Neural cell (in vitro differentiated cells): ENCODE measurements around the gene OR6Y1. TPM values are rescaled to one million over a fixed set of nuclear protein-coding genes. Genes with fewer than 3 reads are reported as not detected.

Experiments used
- H2AFZ ChIP-seq: fragments of 200-600, 300-800 bp; sonication (generic), shearing (Covaris generic); 2 replicates; pipeline ENCODE4 v1.6.0; 2014; ENCODE audit warnings: low read depth, mild to moderate bottlenecking, antibody characterized with exemption, low read length, moderate library complexity
- H3F3A ChIP-seq: fragments of 200-600 bp; shearing (Covaris generic); 2 replicates; pipeline ENCODE4 v1.6.1; 2016; ENCODE audit warnings: mild to moderate bottlenecking, moderate library complexity, mixed read lengths, antibody characterized with exemption, low read length; ENCODE audit not compliant: insufficient read depth, poor library complexity, severe bottlenecking
- H3K27ac ChIP-seq: fragments of 200-600, 300-800 bp; sonication (generic), shearing (Covaris generic); 2 replicates; pipeline ENCODE4 v1.5.1; 2014; ENCODE audit warnings: mild to moderate bottlenecking, low read length, moderate library complexity
- H3K27me3 ChIP-seq: fragments of 300-800, 200-600 bp; sonication (generic), shearing (Covaris generic); 2 replicates; pipeline ENCODE4 v1.6.0; 2014; ENCODE audit warnings: mild to moderate bottlenecking, low read depth, low read length, moderate library complexity; ENCODE audit not compliant: insufficient read depth
- H3K36me3 ChIP-seq: fragments of 300-800, 200-600 bp; sonication (generic), shearing (Covaris generic); 2 replicates; pipeline ENCODE4 v1.5.1; 2014; ENCODE audit warnings: mild to moderate bottlenecking, antibody characterized with exemption, low read length, moderate library complexity; ENCODE audit not compliant: insufficient read depth
- H3K4me2 ChIP-seq: fragments of 300-800, 200-600 bp; sonication (generic), shearing (Covaris generic); 2 replicates; pipeline ENCODE4 v1.6.0; 2014; ENCODE audit warnings: mild to moderate bottlenecking, low read length
- H3K4me3 ChIP-seq: fragments of 300-800, 200-600 bp; sonication (generic), shearing (Covaris generic); 2 replicates; pipeline ENCODE4 v1.5.1; 2014; ENCODE audit warnings: mild to moderate bottlenecking, low read length, moderate library complexity
- H3K79me2 ChIP-seq: fragments of 200-600 bp; shearing (Covaris generic); replicated peaks from 2 replicates; pipeline ENCODE4 v1.6.0; 2014; ENCODE audit warnings: mild to moderate bottlenecking, low read length, moderate library complexity; ENCODE audit not compliant: insufficient read depth
- H3K9ac ChIP-seq: fragments of 300-800, 200-600 bp; sonication (generic), shearing (Covaris generic); 2 replicates; pipeline ENCODE4 v1.6.1; 2016; ENCODE audit warnings: mild to moderate bottlenecking, low read length, mixed read lengths
- H3K9me2 ChIP-seq: fragments of 200-600 bp; shearing (Covaris generic); 2 replicates; pipeline ENCODE4 v1.6.1; 2016; ENCODE audit warnings: mild to moderate bottlenecking, low read length, mixed read lengths; ENCODE audit not compliant: insufficient read depth
- H3K9me3 ChIP-seq: fragments of 200-600, 300-800 bp; sonication (generic), shearing (Covaris generic); 2 replicates; pipeline ENCODE4 v1.6.1; 2016; ENCODE audit warnings: mild to moderate bottlenecking, mixed run types, low read length, moderate library complexity, mixed read lengths
- H4K20me1 ChIP-seq: fragments of 200-600 bp; shearing (Covaris generic); 2 replicates; pipeline ENCODE4 v1.6.1; 2016; ENCODE audit warnings: mild to moderate bottlenecking, mixed run types; ENCODE audit not compliant: insufficient read depth
- EP300 ChIP-seq: fragments of 450-650 bp; conservative IDR thresholded peaks from 2 replicates; pipeline ENCODE4 v1.6.1; 2014; ENCODE audit warnings: antibody characterized with exemption, mild to moderate bottlenecking, moderate library complexity; ENCODE audit not compliant: poor library complexity, severe bottlenecking
- EZH2 ChIP-seq: fragments of 200-600, 300-800 bp; shearing (Covaris generic), sonication (generic); IDR thresholded peaks from 2 replicates; pipeline ENCODE4 v1.6.1; 2014; ENCODE audit warnings: antibody characterized with exemption, low read length, borderline replicate concordance, mild to moderate bottlenecking; ENCODE audit not compliant: insufficient read depth, poor library complexity, severe bottlenecking
- MXI1 ChIP-seq: fragments of 450-650 bp; conservative IDR thresholded peaks from 2 replicates; pipeline ENCODE4 v1.6.1; 2014; ENCODE audit warnings: antibody characterized with exemption, mild to moderate bottlenecking; ENCODE audit not compliant: poor library complexity, severe bottlenecking
- POLR2AphosphoS5 ChIP-seq: IDR thresholded peaks from 2 replicates; pipeline ENCODE4 v1.6.1; 2012
- RAD21 ChIP-seq: fragments of 450-650 bp; conservative IDR thresholded peaks from 2 replicates; pipeline ENCODE4 v1.6.1; 2014; ENCODE audit warnings: antibody characterized with exemption, mild to moderate bottlenecking, moderate library complexity
- SMC3 ChIP-seq: fragments of 450-650 bp; conservative IDR thresholded peaks from 2 replicates; pipeline ENCODE4 v1.6.1; 2014; ENCODE audit warnings: antibody characterized with exemption, mild to moderate bottlenecking, moderate library complexity; ENCODE audit not compliant: poor library complexity
- TAF1 ChIP-seq: IDR thresholded peaks from 2 replicates; pipeline ENCODE4 v1.6.1; 2012; ENCODE audit warnings: low read depth
- polyA plus RNA-seq: library from polyadenylated mRNA; depleted of rRNA; stranded (reverse); fragments of >200 nt; gene quantifications from 2 replicates; pipeline ENCODE4 v1.2.3, GENCODE V29; 2014
- TF ChIP-seq, protein P1 (sequence below): fragments of 450-650 bp; IDR thresholded peaks from 2 replicates; pipeline ENCODE4 v1.5.1; 2014; ENCODE audit warnings: antibody characterized with exemption, mild to moderate bottlenecking, moderate library complexity; ENCODE audit not compliant: poor library complexity, severe bottlenecking
- TF ChIP-seq, protein P2 (sequence below): IDR thresholded peaks from 2 replicates; pipeline ENCODE4 v1.6.1; 2012; ENCODE audit warnings: borderline replicate concordance

The OR6Y1 gene
- polyA plus RNA-seq, 1 donor from 2014 or later, result not detected

DNA sequence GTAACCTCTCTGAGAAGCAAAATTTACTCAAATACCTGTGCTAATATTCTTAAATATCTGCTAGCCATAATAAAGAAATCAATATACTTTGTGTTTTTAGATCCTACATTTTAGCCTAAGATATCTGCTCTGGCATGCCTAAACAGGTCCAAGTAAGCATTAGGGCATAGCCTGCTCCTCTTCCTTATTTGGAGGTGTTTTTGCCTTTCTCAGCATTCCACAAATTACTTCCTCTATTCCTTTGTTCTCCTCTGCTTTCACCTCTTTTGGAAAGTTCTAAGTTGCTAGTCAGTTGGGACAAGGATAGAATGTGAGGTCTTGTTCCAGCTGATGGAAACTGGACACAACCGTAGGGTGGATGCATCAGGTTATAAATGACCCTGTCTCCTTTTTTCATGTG is 32.7 kb upstream of the OR6Y1 start:
- Histone ChIP-seq H3F3A (no peaks in the 10 kb centered on the region), H3K4me3 (no peak overlapping the region), H4K20me1 (no peaks in the 10 kb centered on the region), H3K9ac (no peak overlapping the region), H3K9me2 (no peaks in the 10 kb centered on the region), H3K27me3 (no peaks in the 10 kb centered on the region), H3K9me3 (no peaks in the 10 kb centered on the region), H3K79me2 (no peaks in the 10 kb centered on the region), H2AFZ (no peak overlapping the region), H3K36me3 (no peaks in the 10 kb centered on the region), H3K4me2 (no peak overlapping the region), H3K27ac (no peak overlapping the region)
- TF ChIP-seq EZH2, result no peak
- TF ChIP-seq, protein P1, sequence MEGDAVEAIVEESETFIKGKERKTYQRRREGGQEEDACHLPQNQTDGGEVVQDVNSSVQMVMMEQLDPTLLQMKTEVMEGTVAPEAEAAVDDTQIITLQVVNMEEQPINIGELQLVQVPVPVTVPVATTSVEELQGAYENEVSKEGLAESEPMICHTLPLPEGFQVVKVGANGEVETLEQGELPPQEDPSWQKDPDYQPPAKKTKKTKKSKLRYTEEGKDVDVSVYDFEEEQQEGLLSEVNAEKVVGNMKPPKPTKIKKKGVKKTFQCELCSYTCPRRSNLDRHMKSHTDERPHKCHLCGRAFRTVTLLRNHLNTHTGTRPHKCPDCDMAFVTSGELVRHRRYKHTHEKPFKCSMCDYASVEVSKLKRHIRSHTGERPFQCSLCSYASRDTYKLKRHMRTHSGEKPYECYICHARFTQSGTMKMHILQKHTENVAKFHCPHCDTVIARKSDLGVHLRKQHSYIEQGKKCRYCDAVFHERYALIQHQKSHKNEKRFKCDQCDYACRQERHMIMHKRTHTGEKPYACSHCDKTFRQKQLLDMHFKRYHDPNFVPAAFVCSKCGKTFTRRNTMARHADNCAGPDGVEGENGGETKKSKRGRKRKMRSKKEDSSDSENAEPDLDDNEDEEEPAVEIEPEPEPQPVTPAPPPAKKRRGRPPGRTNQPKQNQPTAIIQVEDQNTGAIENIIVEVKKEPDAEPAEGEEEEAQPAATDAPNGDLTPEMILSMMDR, result no peak
- TF ChIP-seq, protein P2, sequence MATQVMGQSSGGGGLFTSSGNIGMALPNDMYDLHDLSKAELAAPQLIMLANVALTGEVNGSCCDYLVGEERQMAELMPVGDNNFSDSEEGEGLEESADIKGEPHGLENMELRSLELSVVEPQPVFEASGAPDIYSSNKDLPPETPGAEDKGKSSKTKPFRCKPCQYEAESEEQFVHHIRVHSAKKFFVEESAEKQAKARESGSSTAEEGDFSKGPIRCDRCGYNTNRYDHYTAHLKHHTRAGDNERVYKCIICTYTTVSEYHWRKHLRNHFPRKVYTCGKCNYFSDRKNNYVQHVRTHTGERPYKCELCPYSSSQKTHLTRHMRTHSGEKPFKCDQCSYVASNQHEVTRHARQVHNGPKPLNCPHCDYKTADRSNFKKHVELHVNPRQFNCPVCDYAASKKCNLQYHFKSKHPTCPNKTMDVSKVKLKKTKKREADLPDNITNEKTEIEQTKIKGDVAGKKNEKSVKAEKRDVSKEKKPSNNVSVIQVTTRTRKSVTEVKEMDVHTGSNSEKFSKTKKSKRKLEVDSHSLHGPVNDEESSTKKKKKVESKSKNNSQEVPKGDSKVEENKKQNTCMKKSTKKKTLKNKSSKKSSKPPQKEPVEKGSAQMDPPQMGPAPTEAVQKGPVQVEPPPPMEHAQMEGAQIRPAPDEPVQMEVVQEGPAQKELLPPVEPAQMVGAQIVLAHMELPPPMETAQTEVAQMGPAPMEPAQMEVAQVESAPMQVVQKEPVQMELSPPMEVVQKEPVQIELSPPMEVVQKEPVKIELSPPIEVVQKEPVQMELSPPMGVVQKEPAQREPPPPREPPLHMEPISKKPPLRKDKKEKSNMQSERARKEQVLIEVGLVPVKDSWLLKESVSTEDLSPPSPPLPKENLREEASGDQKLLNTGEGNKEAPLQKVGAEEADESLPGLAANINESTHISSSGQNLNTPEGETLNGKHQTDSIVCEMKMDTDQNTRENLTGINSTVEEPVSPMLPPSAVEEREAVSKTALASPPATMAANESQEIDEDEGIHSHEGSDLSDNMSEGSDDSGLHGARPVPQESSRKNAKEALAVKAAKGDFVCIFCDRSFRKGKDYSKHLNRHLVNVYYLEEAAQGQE, result no peak
- TF ChIP-seq TAF1, result no peak
- TF ChIP-seq EP300, result no peak
- no peak for TF ChIP-seq SMC3
- no peak for TF ChIP-seq RAD21
- TF ChIP-seq MXI1, result no peak

DNA sequence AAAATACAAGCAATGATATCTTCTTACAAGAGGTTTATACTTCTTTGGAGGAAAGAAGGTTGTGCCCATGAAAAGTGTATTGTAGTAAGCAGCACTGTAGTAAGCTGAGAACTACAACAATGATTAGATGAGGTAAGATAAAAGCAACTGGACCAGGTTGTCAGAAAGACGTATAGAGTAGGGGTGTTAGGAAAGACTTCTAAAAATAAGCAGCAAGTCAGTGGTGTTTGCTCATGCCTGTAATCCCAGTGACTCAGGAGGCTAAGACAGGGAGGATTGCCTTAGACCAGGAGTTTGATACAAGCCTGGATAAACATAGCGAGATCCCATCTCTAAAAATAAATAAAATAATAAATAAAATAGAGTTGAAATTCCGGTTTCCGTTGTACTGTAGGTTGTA is 29.8 kb upstream of the OR6Y1 start:
- no peaks in the 10 kb centered on the region for H3F3A ChIP-seq
- H3K4me3 ChIP-seq, result no peak overlapping the region
- H4K20me1 ChIP-seq, result no peaks in the 10 kb centered on the region
- no peak overlapping the region for H3K27ac ChIP-seq
- TF ChIP-seq, protein P1, result no peak
- TF ChIP-seq POLR2AphosphoS5, result no peak
- H2AFZ ChIP-seq, result no peak overlapping the region
- no peaks in the 10 kb centered on the region for H3K36me3 ChIP-seq
- H3K9me3 ChIP-seq, result no peaks in the 10 kb centered on the region
- no peaks in the 10 kb centered on the region for H3K27me3 ChIP-seq
- no peaks in the 10 kb centered on the region for H3K9me2 ChIP-seq
- H3K9ac ChIP-seq, result no peak overlapping the region
- H3K4me2 ChIP-seq, result no peak overlapping the region
- H3K79me2 ChIP-seq, result no peaks in the 10 kb centered on the region
